GM18499 (cell line): ENCODE measurements around the gene MGMT.

Source experiments
- ATAC-seq: cut with Tn5 transposase; IDR thresholded peaks from one replicate; pipeline ENCODE4 v1.9.1; 2021; ENCODE audit warnings: moderate number of reproducible peaks; ENCODE audit not compliant: insufficient read depth, unreplicated experiment

MGMT gene

DNA sequence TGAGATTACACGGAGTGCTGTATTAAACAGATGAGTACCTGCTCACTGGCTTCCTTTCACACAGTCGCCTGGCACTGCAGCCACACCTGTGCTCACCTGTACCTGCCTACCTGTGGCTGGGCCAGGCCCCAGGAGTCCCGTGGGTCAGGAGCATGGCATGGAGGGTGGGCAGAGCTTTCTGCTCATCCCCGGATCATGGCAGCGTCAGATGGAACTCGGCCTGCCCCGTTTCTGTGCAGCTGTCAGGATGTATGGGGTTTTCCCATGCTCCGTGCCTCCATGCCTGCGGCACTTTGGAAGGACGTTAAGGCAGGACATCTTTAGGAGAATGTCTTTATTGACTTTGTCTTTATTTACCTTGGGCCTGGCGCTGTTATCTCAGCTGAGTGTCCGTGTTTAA, 112.2 kb downstream of the MGMT start:
- ATAC-seq = no peak

DNA sequence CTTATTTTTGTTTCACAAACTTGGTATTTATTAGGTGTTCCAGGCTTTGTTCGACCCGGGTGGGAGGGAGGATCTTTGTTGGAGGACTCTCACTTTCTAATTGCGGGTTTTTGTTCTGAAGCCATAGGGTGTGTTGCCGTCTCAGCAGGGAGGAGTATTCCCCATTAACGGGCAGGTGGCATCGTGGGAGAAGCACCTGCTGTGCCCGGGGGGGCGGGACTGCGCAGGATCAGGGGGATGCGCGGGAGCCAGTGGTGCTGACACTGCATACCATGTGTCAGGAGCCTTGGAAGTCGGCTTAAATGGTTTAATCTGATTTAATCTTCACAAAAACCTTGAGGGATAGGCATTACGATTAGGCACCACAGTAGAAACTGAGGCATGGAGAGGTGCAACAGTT, 113.0 kb downstream of the MGMT start:
- ATAC-seq = no peak

DNA sequence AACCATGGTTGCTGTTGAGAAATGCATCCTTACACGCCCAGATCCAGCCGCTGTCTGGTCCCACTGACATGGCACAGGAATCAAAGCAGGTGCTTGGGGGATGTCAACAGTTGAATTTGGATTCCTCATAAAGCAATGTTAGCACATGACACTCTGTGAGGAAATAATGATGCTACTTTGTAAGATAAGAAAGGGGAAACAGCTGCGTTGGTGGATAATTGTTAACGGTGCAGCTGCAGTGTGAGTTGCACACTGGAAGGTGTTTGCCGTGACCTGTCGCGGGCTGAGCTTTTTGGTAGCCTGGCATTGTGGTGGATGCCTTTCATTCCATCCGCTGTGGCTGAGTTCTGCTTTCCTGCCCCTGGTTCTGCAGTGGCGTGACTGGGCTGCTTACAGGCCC, 113.9 kb downstream of the MGMT start:
- ATAC-seq = no peak

DNA sequence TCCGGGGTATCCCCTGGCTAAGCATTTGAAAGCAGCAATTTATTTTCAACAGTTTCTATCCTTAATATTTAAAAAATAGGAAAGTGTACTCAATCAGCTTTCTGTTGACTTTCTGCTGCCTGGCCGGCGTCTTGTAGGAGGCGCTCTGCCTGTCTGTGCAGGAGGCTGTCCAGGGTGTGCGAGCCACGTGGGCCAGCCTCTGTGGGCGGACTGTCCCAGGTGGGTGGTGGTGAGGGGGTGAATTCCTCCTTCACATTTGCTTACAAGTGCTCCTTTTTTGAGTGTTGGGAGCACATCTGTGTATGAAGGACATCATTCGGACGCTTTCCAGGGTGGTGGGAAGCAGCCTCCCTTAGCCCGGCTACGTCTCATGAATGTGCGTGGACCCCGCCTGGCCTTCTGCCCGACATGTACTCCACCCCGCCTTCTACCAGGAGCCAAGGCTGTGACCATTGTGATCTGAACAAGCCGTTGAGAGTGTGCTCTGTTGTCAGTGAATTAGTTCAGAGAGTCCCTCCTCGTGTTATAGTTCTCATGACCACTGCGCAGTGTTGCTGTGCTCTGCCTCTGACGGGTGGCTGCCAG, 114.9 kb downstream of the MGMT start:
- ATAC-seq = no peak

DNA sequence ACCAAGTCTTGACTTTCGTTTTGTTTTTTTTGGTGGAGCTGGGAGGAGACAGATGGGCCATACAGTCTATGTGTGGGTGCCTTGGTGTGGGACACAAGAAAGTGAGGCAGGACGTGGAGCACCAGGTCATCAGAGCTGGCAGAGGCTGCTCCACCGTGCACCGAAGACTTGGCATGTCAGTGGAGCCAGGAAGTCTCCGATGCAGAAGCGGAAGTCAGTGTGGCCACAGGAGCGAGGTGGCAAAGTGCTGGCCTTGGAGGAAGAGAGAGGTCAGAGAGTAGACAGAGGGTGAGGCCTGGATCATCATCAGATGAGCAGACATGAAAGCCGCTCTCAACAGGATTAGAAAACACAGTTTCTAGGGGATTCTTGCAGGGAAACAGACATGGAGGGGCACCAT, 116.8 kb downstream of the MGMT start:
- no peak for ATAC-seq

DNA sequence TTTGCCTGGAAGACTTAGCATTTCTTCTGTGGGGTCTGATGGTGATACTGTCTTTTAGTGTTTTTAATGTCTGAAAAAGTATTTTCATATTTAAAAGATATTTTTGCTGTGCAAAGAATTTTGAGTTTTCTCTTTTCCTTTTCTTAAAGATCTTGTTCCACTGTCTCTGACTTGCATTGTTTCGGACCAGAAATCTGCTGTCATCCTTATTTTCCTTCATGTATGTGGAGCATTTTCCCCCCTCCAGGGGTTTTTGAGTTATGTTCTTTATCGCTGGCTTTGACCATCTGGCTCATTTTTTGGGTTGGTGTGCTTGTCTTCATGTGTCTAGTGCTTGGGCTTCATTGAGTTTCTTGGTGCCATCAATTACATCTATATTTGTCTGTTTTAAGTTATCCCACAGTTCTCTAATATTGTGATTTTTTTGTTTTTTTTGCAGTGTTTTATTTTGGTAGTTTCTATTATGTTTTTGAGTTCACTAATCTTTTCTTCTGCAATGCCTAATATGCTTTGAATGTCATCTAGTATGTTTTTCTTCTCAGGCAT, 119.9 kb downstream of the MGMT start:
- ATAC-seq = no peak

DNA sequence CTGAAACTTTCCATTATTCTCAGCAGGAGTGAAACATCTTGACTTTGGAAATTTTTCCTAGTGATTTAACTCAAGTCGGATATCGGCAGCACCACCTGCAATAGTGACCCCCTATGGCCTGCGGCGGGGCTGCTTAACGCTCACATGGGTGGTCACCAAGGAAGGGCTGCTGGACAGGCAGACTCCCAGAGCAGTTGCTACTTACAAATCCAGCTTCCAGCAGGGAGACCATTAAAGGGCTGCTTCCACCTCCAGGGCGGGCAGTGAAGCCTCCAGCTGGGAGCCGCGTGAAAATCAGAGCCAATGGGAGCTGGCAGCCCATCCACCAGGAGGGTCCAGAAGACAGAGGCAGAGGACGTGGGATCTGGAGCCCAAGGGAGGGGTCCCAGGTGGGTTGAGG, 122.5 kb downstream of the MGMT start:
- no peak for ATAC-seq

DNA sequence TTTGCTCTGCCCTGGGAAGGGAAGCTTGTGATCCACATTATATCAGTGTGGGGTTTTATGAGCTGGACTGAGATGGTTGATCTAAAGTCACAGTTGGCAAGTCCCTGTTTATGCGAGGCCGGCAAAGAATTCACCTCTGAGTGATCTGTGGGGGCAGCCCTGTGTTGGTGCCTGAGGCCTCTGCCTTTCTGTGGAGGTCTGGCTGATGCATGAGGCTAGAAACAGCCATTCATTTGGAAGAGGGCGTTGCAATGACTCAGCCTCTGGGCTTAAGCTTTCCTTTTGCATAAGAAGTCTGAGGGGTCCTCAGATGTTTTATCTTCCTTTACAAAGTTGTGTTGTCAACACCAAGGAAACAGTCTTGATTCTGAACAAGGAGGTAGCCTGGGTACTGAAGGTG, 126.9 kb downstream of the MGMT start:
- no peak for ATAC-seq

DNA sequence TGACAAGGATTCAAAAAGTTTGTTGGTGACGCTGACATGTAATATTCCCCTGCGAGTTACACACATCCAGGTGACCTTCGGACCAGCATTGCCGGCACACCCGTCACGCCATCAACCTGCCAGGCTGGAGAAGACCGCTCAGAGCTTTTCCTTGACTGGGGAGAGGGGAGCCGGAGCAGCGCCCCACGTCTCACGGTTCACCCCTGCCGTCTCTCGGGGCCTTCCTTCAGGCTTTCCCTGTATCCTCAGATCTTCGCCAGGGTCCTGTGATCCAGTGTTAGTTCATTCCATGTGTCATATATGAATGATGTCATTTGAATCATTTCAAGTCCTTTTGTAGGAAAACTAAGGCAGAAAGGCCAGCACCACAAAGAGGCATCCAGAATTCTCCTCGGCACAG, 127.8 kb downstream of the MGMT start:
- ATAC-seq = no peak

DNA sequence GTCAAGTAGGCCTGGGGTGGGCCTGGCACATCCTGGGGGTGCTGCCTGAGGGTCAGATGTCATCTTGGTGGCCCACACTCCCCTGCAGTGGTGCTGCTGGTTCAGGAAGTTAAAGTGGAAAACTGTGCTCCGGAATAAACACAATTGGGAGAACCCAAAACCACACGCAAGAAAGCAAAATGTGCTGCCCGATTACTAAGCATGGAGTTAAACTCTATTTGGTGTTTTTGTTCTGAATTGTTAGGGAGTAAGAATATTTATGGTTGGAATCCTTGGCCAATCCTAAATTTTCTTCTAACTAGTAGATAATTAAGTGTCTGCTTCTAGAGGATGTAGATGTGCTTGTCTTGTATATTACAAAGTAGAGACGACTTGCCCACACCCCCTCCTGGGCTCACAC, 131.4 kb downstream of the MGMT start:
- no peak for ATAC-seq

DNA sequence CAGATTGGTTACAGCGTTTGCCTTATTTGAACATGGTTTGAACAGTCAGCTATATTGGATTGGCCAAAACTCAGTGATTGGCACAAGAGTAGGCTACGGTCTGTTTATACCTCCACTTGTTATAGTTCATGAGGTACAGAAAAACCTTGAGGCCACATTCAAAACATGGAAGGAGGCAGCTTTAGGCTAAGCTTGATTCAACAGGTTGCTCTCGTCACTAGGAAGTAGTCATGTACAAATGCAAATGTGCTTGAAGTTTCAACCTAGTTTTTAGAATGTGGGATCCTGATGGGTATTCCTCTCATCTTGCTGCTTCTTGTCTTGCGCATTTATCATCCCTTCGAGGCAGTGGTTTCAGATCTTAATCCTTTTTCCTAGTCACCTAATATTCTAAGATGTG, 132.1 kb downstream of the MGMT start:
- no peak for ATAC-seq

DNA sequence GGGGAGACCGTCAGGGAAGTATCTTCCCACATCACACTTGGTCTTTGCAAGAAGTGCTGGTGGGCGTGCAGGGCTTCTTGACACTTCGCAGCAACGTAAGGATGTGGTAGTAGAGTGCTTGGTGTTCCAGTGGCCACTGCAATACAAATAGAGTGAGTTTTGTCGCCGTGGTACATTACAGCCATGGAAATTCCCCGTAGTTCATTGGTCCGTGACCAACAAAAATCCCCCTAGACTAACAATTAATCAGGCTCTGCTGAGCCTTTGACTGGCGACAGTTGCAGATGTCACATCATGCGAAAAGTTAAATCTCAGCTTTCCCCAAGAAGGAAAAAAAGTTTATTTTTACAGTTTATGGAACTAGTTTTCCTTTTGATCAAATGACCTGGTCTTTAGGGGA, 134.7 kb downstream of the MGMT start:
- ATAC-seq = no peak

DNA sequence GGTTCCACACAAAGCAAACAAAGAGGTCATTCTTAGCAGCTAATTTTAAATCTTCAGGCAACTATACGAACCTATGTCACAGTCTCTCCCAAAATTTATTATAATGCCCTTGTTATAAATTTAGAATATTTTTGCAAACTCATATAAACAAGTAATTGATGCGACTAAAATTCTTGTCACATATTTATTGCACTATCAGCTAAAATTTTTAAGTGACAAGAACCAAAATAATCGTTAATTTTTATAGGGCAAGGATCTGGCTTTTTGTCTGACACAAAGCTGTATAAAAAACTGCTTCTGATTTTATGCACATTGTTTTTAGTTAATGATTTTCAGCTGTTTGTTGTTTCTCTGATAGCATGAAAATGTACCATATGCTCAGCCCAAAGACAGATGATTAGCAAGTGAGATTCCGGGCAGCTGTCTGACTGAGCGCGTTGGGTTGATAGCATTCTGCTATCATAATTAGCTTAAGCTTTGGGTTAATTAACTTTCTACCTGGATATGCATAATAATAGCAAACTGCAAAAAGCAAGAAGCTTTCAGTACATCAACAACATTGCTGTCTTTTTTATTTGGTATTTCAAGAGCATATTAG, 136.0 kb downstream of the MGMT start:
- no peak for ATAC-seq

DNA sequence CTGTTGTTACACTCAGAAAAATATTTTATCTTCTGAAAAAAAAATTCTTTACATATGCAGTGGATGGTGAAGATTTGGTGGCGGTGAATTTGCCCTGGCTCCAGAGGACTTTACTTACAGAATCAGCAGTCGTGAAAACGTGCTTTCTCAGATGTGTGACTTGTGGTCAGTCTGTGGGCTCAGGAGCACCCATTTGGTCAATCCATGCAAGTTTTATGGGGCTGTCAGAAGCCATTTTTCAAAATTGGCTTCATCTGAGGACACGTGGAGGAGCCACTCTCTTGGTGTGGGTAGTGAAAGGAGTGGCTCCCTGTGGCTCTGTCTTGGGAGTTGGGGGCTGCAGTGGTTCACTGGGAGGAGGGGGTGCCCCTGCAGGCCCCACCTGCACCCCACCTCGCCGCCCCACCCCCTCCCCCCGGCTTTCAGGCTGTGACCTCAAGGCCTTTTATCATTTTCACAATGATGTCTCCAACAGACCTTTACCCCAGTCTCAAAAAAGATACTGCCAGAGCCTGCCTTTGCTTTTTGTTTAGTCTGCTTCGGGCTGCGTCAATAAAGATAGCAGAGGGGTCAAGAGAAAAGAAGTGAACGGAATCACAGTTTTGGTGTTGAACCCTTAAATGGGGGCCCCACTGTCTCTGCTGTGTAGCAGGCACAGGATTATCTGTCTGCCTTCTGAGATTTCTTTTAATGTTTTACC, 137.4 kb downstream of the MGMT start:
- ATAC-seq = no peak

DNA sequence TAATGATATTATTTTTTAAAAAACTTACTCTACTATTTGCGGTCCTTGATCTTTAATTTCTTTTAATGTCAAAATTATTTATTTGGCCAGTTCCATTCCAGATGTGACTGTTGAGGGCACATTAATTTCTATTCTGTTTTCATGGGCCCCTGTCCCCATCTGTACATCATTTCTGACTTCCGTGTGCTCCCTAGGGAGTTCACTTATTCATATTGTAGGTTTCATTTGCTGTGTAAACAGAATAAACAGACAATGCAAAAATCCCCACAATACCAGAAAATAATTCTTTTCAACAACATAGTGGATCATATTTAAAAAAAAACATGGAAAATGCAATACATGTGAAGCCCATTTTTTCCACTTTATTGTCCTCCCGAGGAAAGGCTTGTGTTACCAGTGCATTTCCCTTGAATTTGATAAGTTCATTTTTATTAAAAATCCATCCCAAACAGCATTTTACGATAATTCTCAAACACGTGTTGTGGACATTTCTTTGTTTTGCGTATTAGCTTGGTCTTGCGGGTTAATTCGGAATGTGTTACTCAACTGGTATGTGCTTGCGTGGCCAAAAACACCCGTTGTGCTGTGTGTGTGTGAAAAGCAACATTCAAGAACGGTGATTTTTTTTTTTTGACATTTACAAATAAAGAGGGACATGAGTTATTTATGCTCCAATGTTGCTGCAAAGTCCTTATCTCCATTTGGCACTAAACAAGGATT, 138.4 kb downstream of the MGMT start:
- no peak for ATAC-seq

DNA sequence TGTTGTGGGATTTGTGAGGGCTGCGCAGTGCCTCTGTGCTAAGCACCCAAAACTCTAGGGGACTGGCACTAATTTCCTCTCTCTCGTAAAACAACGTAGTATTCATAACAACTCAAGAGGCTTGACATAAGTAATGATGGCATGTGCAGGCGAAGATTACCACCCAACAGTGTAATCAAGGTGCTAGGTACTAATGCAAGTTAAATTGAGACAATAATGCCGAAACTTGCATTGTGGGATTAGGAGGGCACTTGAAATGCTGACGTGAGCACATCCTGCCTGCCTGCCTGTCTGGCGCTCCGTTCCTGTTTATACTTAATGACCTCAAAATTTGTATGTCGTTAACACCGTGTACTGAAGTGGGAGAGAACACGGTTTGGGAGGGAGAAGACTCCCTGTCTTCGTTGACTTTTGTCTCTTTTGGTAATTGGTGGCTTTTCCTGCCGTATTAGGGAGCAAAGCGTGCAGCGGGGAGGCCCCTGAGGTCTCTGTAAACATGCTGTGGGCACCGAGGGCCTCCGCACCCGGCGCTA, 139.0 kb downstream of the MGMT start:
- peak; percentile 59 for ATAC-seq

DNA sequence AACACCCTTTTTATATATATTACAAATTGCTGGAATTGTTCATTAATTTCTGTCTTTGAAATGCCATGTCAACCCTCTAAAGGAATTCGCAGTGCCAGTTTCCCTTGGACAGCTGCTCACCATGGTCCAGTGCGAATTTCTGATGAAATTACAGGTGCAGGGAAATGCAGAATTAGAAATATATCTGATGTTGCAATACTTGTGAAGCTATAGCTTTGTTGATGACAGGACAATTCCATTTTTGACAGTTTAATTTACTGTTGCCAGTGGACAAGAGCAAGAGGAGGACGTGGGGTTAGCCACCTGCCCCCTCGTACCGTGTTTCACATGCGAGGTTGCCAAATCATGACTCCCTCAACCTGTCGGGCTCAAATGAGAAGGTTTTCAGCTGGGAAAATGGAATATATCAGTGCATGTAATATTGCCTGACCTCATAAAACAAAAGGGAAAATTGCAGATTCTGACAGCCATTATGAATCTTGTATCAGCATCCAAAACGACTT, 140.6 kb downstream of the MGMT start:
- no peak for ATAC-seq

DNA sequence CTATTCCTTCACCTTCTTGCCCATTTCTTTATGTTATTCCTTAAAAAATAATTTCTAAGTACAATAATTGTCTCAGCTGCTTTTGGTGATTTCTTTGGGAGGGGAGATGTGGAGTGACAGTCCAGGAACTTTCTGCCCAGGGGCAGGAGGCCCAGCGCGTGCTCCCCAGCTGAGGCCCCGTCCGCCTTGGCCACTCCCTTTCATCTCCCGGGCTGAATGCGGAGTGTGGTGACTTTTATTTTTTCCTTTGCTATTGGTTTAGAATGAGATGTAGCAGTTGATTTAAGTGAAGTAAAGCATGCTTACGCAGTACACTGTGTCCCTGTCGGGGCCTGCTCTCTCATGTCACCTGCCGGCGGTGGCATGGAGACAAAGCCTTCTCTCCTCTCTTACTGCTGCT, 141.6 kb downstream of the MGMT start:
- no peak for ATAC-seq

DNA sequence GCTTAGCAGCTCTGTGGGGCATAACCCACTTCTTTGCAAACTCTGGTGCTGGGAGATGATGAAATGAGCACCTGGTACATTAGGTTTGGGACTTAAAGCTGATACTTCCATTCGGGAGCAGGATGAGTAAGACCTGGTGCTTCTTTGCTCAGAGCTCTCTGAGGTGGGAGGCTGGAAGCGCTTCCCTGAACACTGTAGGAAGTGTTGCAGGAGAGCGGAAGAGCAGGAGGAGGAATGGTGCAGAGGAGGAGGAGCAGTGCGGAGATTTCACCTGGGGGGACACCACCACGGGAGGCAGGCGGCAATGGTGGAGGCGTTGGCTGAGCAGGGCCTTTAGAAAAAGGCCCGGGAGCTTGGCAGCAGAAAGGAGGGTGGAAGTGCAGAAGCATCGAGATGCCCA, 142.5 kb downstream of the MGMT start:
- no peak for ATAC-seq

DNA sequence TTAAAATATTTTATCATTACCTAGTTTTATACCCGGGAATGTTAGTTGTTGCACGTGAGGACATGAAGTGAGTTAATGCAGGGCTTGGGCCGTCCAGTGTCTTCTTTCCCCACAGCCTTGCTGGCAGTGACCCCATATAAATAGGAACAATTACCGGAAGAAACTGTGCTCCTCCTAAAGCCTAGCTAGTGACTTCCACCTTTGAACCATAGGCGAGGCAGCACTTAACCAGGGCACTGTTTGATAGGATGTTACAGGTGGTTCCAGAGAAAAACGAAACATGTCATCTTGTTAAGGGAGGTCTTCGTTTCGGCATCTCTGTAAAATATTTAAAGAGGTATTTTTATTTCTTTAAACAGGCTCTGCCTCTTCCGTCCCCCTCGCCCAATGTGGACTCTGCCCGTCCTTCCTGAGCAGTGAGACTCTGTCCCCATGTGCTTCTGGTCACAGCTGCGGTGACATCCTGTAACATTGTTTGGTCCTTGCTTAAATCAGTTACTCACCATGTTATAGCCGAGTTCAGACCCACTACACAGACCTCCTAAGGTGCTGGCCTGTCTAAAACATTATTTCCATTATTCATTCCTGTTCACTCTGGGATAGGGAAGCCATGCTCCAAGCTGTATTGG, 145.6 kb downstream of the MGMT start:
- ATAC-seq = no peak
